ENCODE results near the gene TNFRSF1A.

The TNFRSF1A gene

GRCh38 chr12:6330192-6330591 lies 11.7 kb downstream of the TNFRSF1A start:
- Histone ChIP-seq H3K36me3 (ENCODE audit: control insufficient read depth, insufficient read depth, low read length) (peaks cover 39% of the 10 kb centered on the region), H3K27me3 (ENCODE audit: control insufficient read depth, insufficient read depth, low read length, poor library complexity, severe bottlenecking) (no peaks in the 10 kb centered on the region), H3K27ac (ENCODE audit: insufficient read depth, low read depth, low read length, poor library complexity, severe bottlenecking) (no peak overlapping the region), H3K4me3 (ENCODE audit: insufficient read depth, low read depth, low read length) (no peak overlapping the region), H3K9me3 (ENCODE audit: control insufficient read depth, low read length) (no peaks in the 10 kb centered on the region), H3K4me1 (ENCODE audit: control insufficient read depth, insufficient read depth, low read length) (peaks cover 14% of the 10 kb centered on the region)
- 92 to 95% methylated on average over 5 of the region's 5 CpGs for WGBS, 2 experiments

GRCh38 chr12:6329703-6330064 lies 12.2 kb downstream of the TNFRSF1A start:
- H3K4me1 ChIP-seq (ENCODE audit: control insufficient read depth, insufficient read depth, low read length), result peaks cover 12% of the 10 kb centered on the region
- H3K36me3 ChIP-seq (ENCODE audit: control insufficient read depth, insufficient read depth, low read length), result peaks cover 39% of the 10 kb centered on the region
- no peak overlapping the region for H3K27ac ChIP-seq (ENCODE audit: insufficient read depth, low read depth, low read length, poor library complexity, severe bottlenecking)
- H3K4me3 ChIP-seq (ENCODE audit: insufficient read depth, low read depth, low read length), result no peak overlapping the region
- no peaks in the 10 kb centered on the region for H3K27me3 ChIP-seq (ENCODE audit: control insufficient read depth, insufficient read depth, low read length, poor library complexity, severe bottlenecking)
- WGBS, 2 experiments, result 93% methylated on average over 15 of the region's 15 CpGs
- no peaks in the 10 kb centered on the region for H3K9me3 ChIP-seq (ENCODE audit: control insufficient read depth, low read length)

DNA sequence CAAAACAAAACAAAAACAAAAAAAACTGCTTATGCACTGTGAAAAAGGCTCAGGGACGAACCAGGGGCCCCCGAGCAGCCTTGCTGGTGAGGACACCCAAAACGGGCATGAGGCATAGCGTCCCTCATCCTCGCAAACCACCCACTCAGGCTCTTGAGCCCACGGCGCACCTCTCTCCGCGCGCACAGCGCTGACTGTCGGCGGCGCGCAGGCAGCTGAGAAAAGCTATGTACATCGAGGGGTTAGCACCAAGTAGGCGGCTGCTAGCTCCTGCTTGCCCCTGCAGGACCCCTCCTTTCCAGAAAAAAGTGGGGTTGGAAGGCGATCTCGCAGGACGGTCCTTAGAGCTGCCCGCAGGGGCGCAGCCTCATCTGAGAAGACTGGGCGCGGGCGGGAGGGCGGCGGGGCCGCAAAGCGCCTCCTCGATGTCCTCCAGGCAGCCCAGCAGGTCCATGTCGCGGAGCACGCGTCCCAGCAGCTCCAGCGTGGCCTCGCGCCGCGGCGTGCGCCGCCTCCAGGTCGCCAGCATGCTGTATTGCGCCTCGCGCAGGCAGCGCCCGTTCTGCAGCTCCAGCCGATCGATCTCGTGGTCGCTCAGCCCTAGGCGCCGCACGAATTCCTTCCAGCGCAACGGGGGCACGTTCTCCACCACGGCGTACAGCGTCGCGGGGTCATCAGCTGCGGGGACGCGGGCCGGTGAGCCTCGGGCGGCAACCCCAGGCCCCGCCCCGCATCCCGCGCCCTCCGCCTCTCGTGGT lies 12.8 kb downstream of the TNFRSF1A start:
- no peaks in the 10 kb centered on the region for H3K9me3 ChIP-seq (ENCODE audit: control insufficient read depth, low read length)
- no peaks in the 10 kb centered on the region for H3K27me3 ChIP-seq (ENCODE audit: control insufficient read depth, insufficient read depth, low read length, poor library complexity, severe bottlenecking)
- peaks cover 12% of the 10 kb centered on the region for H3K4me1 ChIP-seq (ENCODE audit: control insufficient read depth, insufficient read depth, low read length)
- H3K36me3 ChIP-seq (ENCODE audit: control insufficient read depth, insufficient read depth, low read length), result peaks cover 39% of the 10 kb centered on the region
- H3K4me3 ChIP-seq (ENCODE audit: insufficient read depth, low read depth, low read length), result no peak overlapping the region
- H3K27ac ChIP-seq (ENCODE audit: insufficient read depth, low read depth, low read length, poor library complexity, severe bottlenecking), result no peak overlapping the region
- WGBS, 2 experiments, result 95% methylated on average over 75 of the region's 75 CpGs

GRCh38 chr12:6328045-6328779 lies 13.7 kb downstream of the TNFRSF1A start:
- H3K36me3 ChIP-seq (ENCODE audit: control insufficient read depth, insufficient read depth, low read length), result peaks cover 31% of the 10 kb centered on the region
- WGBS, 2 experiments, result 90 to 92% methylated on average over 10 of the region's 10 CpGs

GRCh38 chr12:6327229-6328041 lies 14.4 kb downstream of the TNFRSF1A start:
- peaks cover 23% of the 10 kb centered on the region for H3K36me3 ChIP-seq (ENCODE audit: control insufficient read depth, insufficient read depth, low read length)
- peaks cover 25% of the 10 kb centered on the region for H3K4me1 ChIP-seq (ENCODE audit: control insufficient read depth, insufficient read depth, low read length)
- no peak overlapping the region for H3K27ac ChIP-seq (ENCODE audit: insufficient read depth, low read depth, low read length, poor library complexity, severe bottlenecking)
- no peaks in the 10 kb centered on the region for H3K27me3 ChIP-seq (ENCODE audit: control insufficient read depth, insufficient read depth, low read length, poor library complexity, severe bottlenecking)
- 90 to 91% methylated on average over 33 of the region's 33 CpGs for WGBS, 2 experiments
- no peaks in the 10 kb centered on the region for H3K9me3 ChIP-seq (ENCODE audit: control insufficient read depth, low read length)
- no peak overlapping the region for H3K4me3 ChIP-seq (ENCODE audit: insufficient read depth, low read depth, low read length)

More at GRCh38 chr12:6328045-6328779, 13.7 kb downstream of the TNFRSF1A start:
- Histone ChIP-seq H3K4me1 (ENCODE audit: control insufficient read depth, insufficient read depth, low read length) (peaks cover 19% of the 10 kb centered on the region), H3K27ac (ENCODE audit: insufficient read depth, low read depth, low read length, poor library complexity, severe bottlenecking) (no peak overlapping the region), H3K27me3 (ENCODE audit: control insufficient read depth, insufficient read depth, low read length, poor library complexity, severe bottlenecking) (no peaks in the 10 kb centered on the region), H3K9me3 (ENCODE audit: control insufficient read depth, low read length) (no peaks in the 10 kb centered on the region), H3K4me3 (ENCODE audit: insufficient read depth, low read depth, low read length) (no peak overlapping the region)

DNA sequence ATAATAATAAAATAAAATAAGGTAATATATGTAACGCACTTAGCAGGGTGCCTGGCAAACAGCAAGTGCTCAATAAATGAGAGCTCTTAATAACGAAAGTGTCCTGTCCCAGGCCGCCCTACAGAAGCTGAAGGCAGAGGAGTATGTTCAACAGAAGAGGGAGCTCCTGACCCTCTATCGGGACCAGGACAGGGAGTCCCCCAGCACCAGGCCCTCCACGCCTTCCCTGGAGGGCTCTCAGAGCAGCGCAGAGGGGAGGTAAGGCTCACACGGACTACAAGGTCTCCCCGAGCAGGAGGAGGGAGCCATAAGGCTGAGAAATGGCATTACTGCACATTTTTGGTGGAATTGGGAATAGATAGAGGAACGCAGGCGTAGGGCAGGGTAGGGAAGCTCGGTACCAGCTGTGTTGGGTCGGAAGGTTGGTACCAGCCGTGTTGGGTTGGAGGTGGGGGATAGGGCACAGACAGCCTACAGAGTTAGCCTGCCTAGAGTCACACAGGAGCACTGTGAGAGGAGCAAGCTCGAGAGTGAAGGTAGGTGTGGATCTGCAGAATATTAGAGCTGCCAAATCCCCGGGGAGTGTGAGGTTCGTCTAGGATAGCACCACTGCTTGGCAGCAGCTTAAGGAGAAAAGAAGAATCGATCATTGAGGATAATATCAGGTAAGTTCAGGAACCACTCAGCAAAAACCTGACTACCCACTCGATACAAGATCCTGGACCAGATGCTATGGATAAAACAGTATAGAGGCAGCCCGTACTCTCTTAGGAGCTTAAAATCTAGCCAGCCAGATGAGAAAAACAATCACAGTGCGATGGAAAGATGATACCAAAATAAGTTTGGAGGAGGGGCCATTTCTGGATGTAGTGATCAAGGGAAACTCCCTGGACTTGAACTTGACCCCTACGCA lies 15.3 kb downstream of the TNFRSF1A start:
- Histone ChIP-seq H3K36me3 (ENCODE audit: control insufficient read depth, insufficient read depth, low read length) (peaks cover 20% of the 10 kb centered on the region), H3K4me3 (ENCODE audit: insufficient read depth, low read depth, low read length) (no peak overlapping the region), H3K27ac (ENCODE audit: insufficient read depth, low read depth, low read length, poor library complexity, severe bottlenecking) (no peak overlapping the region), H3K4me1 (ENCODE audit: control insufficient read depth, insufficient read depth, low read length) (peaks cover 29% of the 10 kb centered on the region), H3K9me3 (ENCODE audit: control insufficient read depth, low read length) (no peaks in the 10 kb centered on the region), H3K27me3 (ENCODE audit: control insufficient read depth, insufficient read depth, low read length, poor library complexity, severe bottlenecking) (no peaks in the 10 kb centered on the region)
- WGBS, 2 experiments, result 71 to 73% methylated on average over 21 of the region's 21 CpGs

GRCh38 chr12:6324936-6325750 lies 16.7 kb downstream of the TNFRSF1A start:
- H3K4me3 ChIP-seq (ENCODE audit: insufficient read depth, low read depth, low read length), result no peak overlapping the region
- H3K4me1 ChIP-seq (ENCODE audit: control insufficient read depth, insufficient read depth, low read length), result peaks cover 29% of the 10 kb centered on the region
- peaks cover 7% of the 10 kb centered on the region for H3K36me3 ChIP-seq (ENCODE audit: control insufficient read depth, insufficient read depth, low read length)
- no peaks in the 10 kb centered on the region for H3K27me3 ChIP-seq (ENCODE audit: control insufficient read depth, insufficient read depth, low read length, poor library complexity, severe bottlenecking)
- H3K27ac ChIP-seq (ENCODE audit: insufficient read depth, low read depth, low read length, poor library complexity, severe bottlenecking), result no peak overlapping the region
- no peaks in the 10 kb centered on the region for H3K9me3 ChIP-seq (ENCODE audit: control insufficient read depth, low read length)
- whole genome bisulfite sequencing, 2 experiments, result 80 to 84% methylated on average over 6 of the region's 6 CpGs

GRCh38 chr12:6323995-6324711 lies 17.7 kb downstream of the TNFRSF1A start:
- H3K4me1 ChIP-seq (ENCODE audit: control insufficient read depth, insufficient read depth, low read length), result peaks cover 29% of the 10 kb centered on the region
- 43 to 57% methylated on average over 12 to 17 of the region's 19 CpGs for WGBS, 2 experiments
- H3K27ac ChIP-seq (ENCODE audit: insufficient read depth, low read depth, low read length, poor library complexity, severe bottlenecking), result peak overlapping the region; percentile 71
- H3K27me3 ChIP-seq (ENCODE audit: control insufficient read depth, insufficient read depth, low read length, poor library complexity, severe bottlenecking), result no peaks in the 10 kb centered on the region
- H3K4me3 ChIP-seq (ENCODE audit: insufficient read depth, low read depth, low read length), result no peak overlapping the region
- H3K9me3 ChIP-seq (ENCODE audit: control insufficient read depth, low read length), result no peaks in the 10 kb centered on the region
- no peaks in the 10 kb centered on the region for H3K36me3 ChIP-seq (ENCODE audit: control insufficient read depth, insufficient read depth, low read length)

All from ectodermal cell (in vitro differentiated cells).